T-helper 22 cell (primary cell): ENCODE data around the gene ARHGEF6.

Experiments used
- DNase-seq: peaks from one replicate; pipeline ENCODE4 v3.0.0-alpha.2; 2020; ENCODE audit warnings: low read depth

ARHGEF6 gene

GRCh38 chrX:136694431-136695087 is 86.2 kb downstream of the ARHGEF6 start:
- DNase-seq = no peak

- no peak for DNase-seq
Observed at GRCh38 chrX:136692271-136692670, 88.5 kb downstream of the ARHGEF6 start.

- no peak for DNase-seq
Observed at GRCh38 chrX:136691028-136691809, 89.5 kb downstream of the ARHGEF6 start.

GRCh38 chrX:136689436-136689835 is 91.3 kb downstream of the ARHGEF6 start:
- no peak for DNase-seq

- no peak for DNase-seq
Observed at GRCh38 chrX:136687457-136687856, 93.3 kb downstream of the ARHGEF6 start.

GRCh38 chrX:136684120-136684519 is 96.6 kb downstream of the ARHGEF6 start:
- DNase-seq = no peak

GRCh38 chrX:136679531-136679930 is 101.2 kb downstream of the ARHGEF6 start:
- DNase-seq = no peak

- DNase-seq = no peak
Observed at GRCh38 chrX:136674270-136674985, 106.3 kb downstream of the ARHGEF6 start.

- DNase-seq = no peak
Observed at GRCh38 chrX:136671006-136671610, 109.6 kb downstream of the ARHGEF6 start.

GRCh38 chrX:136667446-136668168 is 113.1 kb downstream of the ARHGEF6 start:
- DNase-seq = no peak

- no peak for DNase-seq
Observed at GRCh38 chrX:136666088-136666487, 114.6 kb downstream of the ARHGEF6 start.

GRCh38 chrX:136665258-136665900 is 115.4 kb downstream of the ARHGEF6 start:
- DNase-seq = no peak

- no peak for DNase-seq
Observed at GRCh38 chrX:136662976-136663375, 117.8 kb downstream of the ARHGEF6 start.

- peak; percentile 28 for DNase-seq
Observed at GRCh38 chrX:136662104-136662503, 118.6 kb downstream of the ARHGEF6 start.

GRCh38 chrX:136660896-136661295 is 119.8 kb downstream of the ARHGEF6 start:
- DNase-seq = no peak

- DNase-seq = no peak
Observed at GRCh38 chrX:136659174-136659573, 121.6 kb downstream of the ARHGEF6 start.

GRCh38 chrX:136658151-136658550 is 122.6 kb downstream of the ARHGEF6 start:
- DNase-seq = no peak

- no peak for DNase-seq
Observed at GRCh38 chrX:136656361-136656964, 124.3 kb downstream of the ARHGEF6 start.

- no peak for DNase-seq
Observed at GRCh38 chrX:136652822-136653723, 127.7 kb downstream of the ARHGEF6 start.

- no peak for DNase-seq
Observed at GRCh38 chrX:136650811-136651210, 129.9 kb downstream of the ARHGEF6 start.
